ENCODE data around the gene CCT6B.

CCT6B gene

DNA sequence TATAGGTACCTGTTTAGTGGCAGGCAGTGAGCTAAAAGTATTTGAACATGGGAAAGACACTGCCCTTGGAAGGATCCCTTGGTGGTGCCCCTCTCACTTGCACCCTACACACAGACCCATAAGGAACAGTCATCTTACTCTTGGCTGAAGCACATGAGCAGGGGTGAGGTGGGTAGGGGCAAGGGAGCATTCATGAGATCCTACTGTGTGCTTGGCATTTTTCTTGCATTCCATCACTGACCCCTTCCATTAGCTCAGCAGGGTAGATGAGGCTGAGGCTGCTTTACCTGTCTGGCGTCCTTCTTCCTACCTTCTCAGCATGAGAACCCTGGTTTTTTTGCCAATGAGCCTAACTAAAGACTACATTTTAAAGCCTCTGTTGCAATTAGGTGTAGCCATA lies 48.3 kb downstream of the CCT6B start:
- H2AFZ ChIP-seq (ENCODE audit: low read length), result no peak overlapping the region

GRCh38 chr17:34909040-34909439 lies 52.2 kb downstream of the CCT6B start:
- H3F3A ChIP-seq (ENCODE audit: low read depth), result no peaks in the 10 kb centered on the region
- H4K20me1 ChIP-seq (ENCODE audit: insufficient read depth, low read length, poor library complexity, severe bottlenecking), result no peaks in the 10 kb centered on the region
- no peaks in the 10 kb centered on the region for H3K4me1 ChIP-seq (ENCODE audit: insufficient read depth, low read length, poor library complexity, severe bottlenecking)
- TF ChIP-seq, protein P1, sequence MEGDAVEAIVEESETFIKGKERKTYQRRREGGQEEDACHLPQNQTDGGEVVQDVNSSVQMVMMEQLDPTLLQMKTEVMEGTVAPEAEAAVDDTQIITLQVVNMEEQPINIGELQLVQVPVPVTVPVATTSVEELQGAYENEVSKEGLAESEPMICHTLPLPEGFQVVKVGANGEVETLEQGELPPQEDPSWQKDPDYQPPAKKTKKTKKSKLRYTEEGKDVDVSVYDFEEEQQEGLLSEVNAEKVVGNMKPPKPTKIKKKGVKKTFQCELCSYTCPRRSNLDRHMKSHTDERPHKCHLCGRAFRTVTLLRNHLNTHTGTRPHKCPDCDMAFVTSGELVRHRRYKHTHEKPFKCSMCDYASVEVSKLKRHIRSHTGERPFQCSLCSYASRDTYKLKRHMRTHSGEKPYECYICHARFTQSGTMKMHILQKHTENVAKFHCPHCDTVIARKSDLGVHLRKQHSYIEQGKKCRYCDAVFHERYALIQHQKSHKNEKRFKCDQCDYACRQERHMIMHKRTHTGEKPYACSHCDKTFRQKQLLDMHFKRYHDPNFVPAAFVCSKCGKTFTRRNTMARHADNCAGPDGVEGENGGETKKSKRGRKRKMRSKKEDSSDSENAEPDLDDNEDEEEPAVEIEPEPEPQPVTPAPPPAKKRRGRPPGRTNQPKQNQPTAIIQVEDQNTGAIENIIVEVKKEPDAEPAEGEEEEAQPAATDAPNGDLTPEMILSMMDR (conservative IDR thresholded peaks at IDR 0.05; ENCODE audit: low read length), result no peak
- TF ChIP-seq EZH2phosphoT487 (IDR thresholded peaks at IDR 0.05; ENCODE audit: borderline replicate concordance), result no peak
- H3K4me2 ChIP-seq (ENCODE audit: low read depth, low read length, poor library complexity, severe bottlenecking), result no peak overlapping the region
- H3K9ac ChIP-seq (ENCODE audit: low read depth, low read length, poor library complexity, severe bottlenecking), result no peak overlapping the region
- H3K4me3 ChIP-seq (ENCODE audit: low read length, poor library complexity, severe bottlenecking), result no peak overlapping the region
- no peaks in the 10 kb centered on the region for H3K9me3 ChIP-seq (ENCODE audit: insufficient read depth, low read depth, low read length)
- no peaks in the 10 kb centered on the region for H3K36me3 ChIP-seq (ENCODE audit: insufficient read depth, low read length)
- H3K79me2 ChIP-seq (ENCODE audit: insufficient read depth, low read length), result no peaks in the 10 kb centered on the region
- no peaks in the 10 kb centered on the region for H3K27me3 ChIP-seq (ENCODE audit: insufficient read depth, low read length, poor library complexity, severe bottlenecking)
- no peaks in the 10 kb centered on the region for H3K9me2 ChIP-seq (replicated peaks; ENCODE audit: low read depth, low read length)
- H2AFZ ChIP-seq (ENCODE audit: low read length), result no peak overlapping the region

More for the DNA sequence above, 48.3 kb downstream of the CCT6B start:
- no peak overlapping the region for H3K4me3 ChIP-seq (ENCODE audit: low read length, poor library complexity, severe bottlenecking)
- no peaks in the 10 kb centered on the region for H3K27me3 ChIP-seq (ENCODE audit: insufficient read depth, low read length, poor library complexity, severe bottlenecking)
- no peak overlapping the region for H3K4me2 ChIP-seq (ENCODE audit: low read depth, low read length, poor library complexity, severe bottlenecking)
- H3K9me2 ChIP-seq (replicated peaks; ENCODE audit: low read depth, low read length), result no peaks in the 10 kb centered on the region
- no peaks in the 10 kb centered on the region for H3K4me1 ChIP-seq (ENCODE audit: insufficient read depth, low read length, poor library complexity, severe bottlenecking)
- TF ChIP-seq, protein P1 (conservative IDR thresholded peaks at IDR 0.05; ENCODE audit: low read length), result no peak
- TF ChIP-seq EZH2phosphoT487 (IDR thresholded peaks at IDR 0.05; ENCODE audit: borderline replicate concordance), result no peak
- H3K9me3 ChIP-seq (ENCODE audit: insufficient read depth, low read depth, low read length), result no peaks in the 10 kb centered on the region
- no peaks in the 10 kb centered on the region for H3K79me2 ChIP-seq (ENCODE audit: insufficient read depth, low read length)
- no peaks in the 10 kb centered on the region for H3K36me3 ChIP-seq (ENCODE audit: insufficient read depth, low read length)
- H4K20me1 ChIP-seq (ENCODE audit: insufficient read depth, low read length, poor library complexity, severe bottlenecking), result no peaks in the 10 kb centered on the region
- H3K9ac ChIP-seq (ENCODE audit: low read depth, low read length, poor library complexity, severe bottlenecking), result no peak overlapping the region
- no peaks in the 10 kb centered on the region for H3F3A ChIP-seq (ENCODE audit: low read depth)

DNA sequence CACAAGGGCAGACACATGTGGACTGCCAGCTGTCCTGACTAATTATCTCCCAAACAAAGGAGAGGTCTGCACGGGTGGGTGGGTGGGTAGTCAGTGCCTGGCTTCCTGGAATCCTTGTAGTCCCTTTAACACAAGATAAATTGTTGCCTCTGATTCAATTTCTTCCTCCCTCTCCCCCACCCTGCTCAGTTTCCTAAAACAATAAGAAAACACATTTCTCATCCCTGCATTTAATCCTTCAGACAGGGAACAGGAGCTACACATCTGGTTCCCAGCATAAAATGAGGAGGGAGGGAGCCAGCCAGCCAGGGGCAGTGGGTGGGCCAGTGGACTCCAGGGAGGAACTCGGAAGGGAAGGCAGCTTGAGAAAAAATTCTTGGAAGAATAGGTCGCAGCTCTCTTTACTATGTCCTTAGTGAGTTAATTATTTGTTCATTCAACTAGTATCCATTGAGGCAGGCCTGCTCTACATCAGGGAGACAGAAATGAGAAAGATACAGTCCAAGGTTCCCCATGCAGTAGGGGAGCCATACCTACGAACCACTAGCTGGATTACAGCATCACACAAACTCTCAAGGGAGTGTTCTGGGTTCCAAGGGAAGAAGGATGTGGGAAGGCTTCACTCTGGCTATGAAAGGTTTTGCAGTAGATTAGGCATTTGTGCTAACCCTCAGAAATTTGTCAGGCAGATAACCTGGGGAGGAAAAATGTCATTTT lies 58.3 kb downstream of the CCT6B start:
- Histone ChIP-seq H3K4me1 (ENCODE audit: insufficient read depth, low read length, poor library complexity, severe bottlenecking) (no peaks in the 10 kb centered on the region), H3K9me2 (replicated peaks; ENCODE audit: low read depth, low read length) (no peaks in the 10 kb centered on the region), H3F3A (ENCODE audit: low read depth) (no peaks in the 10 kb centered on the region), H3K4me2 (ENCODE audit: low read depth, low read length, poor library complexity, severe bottlenecking) (no peak overlapping the region), H3K9ac (ENCODE audit: low read depth, low read length, poor library complexity, severe bottlenecking) (no peak overlapping the region), H3K27me3 (ENCODE audit: insufficient read depth, low read length, poor library complexity, severe bottlenecking) (no peaks in the 10 kb centered on the region), H3K4me3 (ENCODE audit: low read length, poor library complexity, severe bottlenecking) (no peak overlapping the region), H2AFZ (ENCODE audit: low read length) (no peak overlapping the region), H3K79me2 (ENCODE audit: insufficient read depth, low read length) (no peaks in the 10 kb centered on the region), H3K36me3 (ENCODE audit: insufficient read depth, low read length) (no peaks in the 10 kb centered on the region), H4K20me1 (ENCODE audit: insufficient read depth, low read length, poor library complexity, severe bottlenecking) (no peaks in the 10 kb centered on the region), H3K9me3 (ENCODE audit: insufficient read depth, low read depth, low read length) (no peaks in the 10 kb centered on the region)
- no peak for TF ChIP-seq EZH2phosphoT487 (IDR thresholded peaks at IDR 0.05; ENCODE audit: borderline replicate concordance)
- TF ChIP-seq, protein P1 (conservative IDR thresholded peaks at IDR 0.05; ENCODE audit: low read length), result no peak
